Vein endothelial cell (primary cell): ENCODE results near the gene KEAP1. TPM values are rescaled to one million over a fixed set of nuclear protein-coding genes. Genes with fewer than 3 reads are reported as not detected.

Source experiments
- small RNA-seq: library from RNA; depleted of rRNA; stranded (forward); fragments of <200 nt; gene quantifications from one replicate; pipeline ENCODE3, GENCODE V24; 2012
- total RNA-seq: library from RNA; depleted of rRNA; stranded (reverse); fragments of >200 nt; gene quantifications from 2 replicates; pipeline ENCODE4 v1.2.3, GENCODE V29; 2012

Gene KEAP1
- total RNA-seq: 74.0 and 74.1 TPM in 2 replicates

DNA sequence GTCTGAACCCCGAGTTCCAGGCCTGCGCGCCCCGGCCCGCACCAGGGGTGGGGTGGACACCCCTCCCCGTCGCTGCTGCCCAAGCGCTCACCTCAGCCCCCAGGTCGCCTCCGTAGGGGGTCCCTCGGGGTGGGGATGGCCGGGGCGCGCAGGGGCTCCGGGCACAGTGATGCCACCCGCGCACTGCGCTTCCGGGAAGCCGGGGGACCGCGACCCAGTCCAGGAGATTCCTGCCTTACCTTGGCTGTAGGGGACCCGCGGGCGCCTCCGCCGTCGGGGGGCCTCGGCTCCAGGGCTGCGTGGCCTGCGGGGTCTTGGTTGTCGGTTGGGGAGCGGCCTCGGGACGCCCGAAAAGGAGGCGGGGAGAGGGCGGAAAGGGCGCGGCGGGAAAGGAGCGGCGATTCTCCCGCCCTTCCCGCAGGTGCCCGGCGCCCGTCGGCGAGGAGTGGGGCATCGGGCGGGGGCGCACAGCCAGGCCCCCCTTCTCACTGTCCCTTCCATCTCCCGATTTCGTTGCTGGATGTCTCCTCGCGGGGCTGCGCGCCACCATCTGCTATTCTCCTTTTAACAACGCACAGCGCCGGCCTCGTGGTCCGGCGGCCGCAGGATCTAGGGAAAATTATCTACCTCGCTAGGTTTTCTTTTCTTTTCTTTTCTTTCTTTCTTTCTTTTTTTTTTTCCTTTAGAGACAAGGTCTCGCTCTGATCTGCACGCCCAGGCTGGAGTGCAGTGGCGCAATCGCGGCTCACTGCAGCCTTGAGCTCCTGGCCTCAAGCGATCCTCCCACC, at the start of gene KEAP1:
KEAP1 (minus strand) TSS at position 355 of the 788 bp plus-strand sequence. CDS start 3,323 bp downstream, outside the sequence.

GRCh38 chr19:10543420-10544241, 40.5 kb upstream of the KEAP1 start, which contains the start of gene ATG4D:
Gene ATG4D, plus strand, starts transcription at chr19:10543904. Its CDS starts 187 bp downstream, at chr19:10544091.

GRCh38 chr19:10517361-10517759, 14.2 kb upstream of the KEAP1 start, which contains the start of gene S1PR5:
Gene S1PR5, minus strand, starts transcription at chr19:10517447. Its CDS starts 2,436 bp downstream, at chr19:10515011.

Small RNA genes within 50 kb of the gene (small RNA-seq; reads per million reads assigned to genes)
- not detected for gene MIR1238
- not detected for gene RNU7-140P

Other genes with a start within 250 kb of the KEAP1 start
- gene ICAM1, start 232.2 kb downstream of the KEAP1 start, total RNA-seq: 45.2 and 46.7 TPM in 2 replicates
- gene ICAM4, start 216.4 kb downstream of the KEAP1 start, total RNA-seq: 0.33 TPM in 1 of 2 replicates, not detected in the other
- gene ICAM5, start 213.4 kb downstream of the KEAP1 start, total RNA-seq: under 0.01 TPM in 1 of 2 replicates, not detected in the other
- 0.33 and 0.38 TPM in 2 replicates for gene ZGLP1, start 193.5 kb downstream of the KEAP1 start, total RNA-seq
- 8.5 and 15.8 TPM in 2 replicates for gene FDX2, start 187.3 kb downstream of the KEAP1 start, total RNA-seq
- gene RAVER1, start 169.8 kb downstream of the KEAP1 start, total RNA-seq: 13.9 and 17.3 TPM in 2 replicates
- gene ICAM3, start 163.7 kb downstream of the KEAP1 start, total RNA-seq: 7.1 and 9.5 TPM in 2 replicates
- 57.2 and 79.7 TPM in 2 replicates for gene TYK2, start 122.8 kb downstream of the KEAP1 start, total RNA-seq
- gene CDC37, start 99.8 kb downstream of the KEAP1 start, total RNA-seq: 289 and 291 TPM in 2 replicates
- 3.6 and 5.6 TPM in 2 replicates for gene PDE4A, start 82.8 kb downstream of the KEAP1 start, total RNA-seq
- not detected in 2 replicates for gene S1PR5, start 14.1 kb upstream of the KEAP1 start, total RNA-seq
- 12.1 and 17.0 TPM in 2 replicates for gene ATG4D, start 40.5 kb upstream of the KEAP1 start, total RNA-seq
- 5.9 and 6.2 TPM in 2 replicates for gene KRI1, start 62.7 kb upstream of the KEAP1 start, total RNA-seq
- 2.3 and 3.5 TPM in 2 replicates for gene CDKN2D, start 65.6 kb upstream of the KEAP1 start, total RNA-seq
- gene AP1M2, start 84.0 kb upstream of the KEAP1 start, total RNA-seq: not detected in 2 replicates
- 63.5 and 66.3 TPM in 2 replicates for gene SLC44A2, start 122.2 kb upstream of the KEAP1 start, total RNA-seq
- gene ILF3, start 151.0 kb upstream of the KEAP1 start, total RNA-seq: 182 and 208 TPM in 2 replicates
- 32.8 and 33.6 TPM in 2 replicates for gene QTRT1, start 198.1 kb upstream of the KEAP1 start, total RNA-seq
- gene DNM2, start 214.7 kb upstream of the KEAP1 start, total RNA-seq: 154 and 156 TPM in 2 replicates